Esophagus squamous epithelium (tissue), 5 donors: Measurements from ENCODE around the gene RSPO1. TPM values are rescaled to one million over a fixed set of nuclear protein-coding genes. Genes with fewer than 3 reads are reported as not detected.
"Not testable (repeated sequence)": the region's sequence is repeated elsewhere in the genome, so short reads cannot be mapped to it uniquely, and the experiment has no call there.

Experiments
- DNase-seq: peaks from one replicate; lab custom pipeline; 2025; lab: John Stamatoyannopoulos, UW
- H3K27ac ChIP-seq, 4 donors: fragments of 200-600 bp; sonication (generic); one replicate each; pipeline ENCODE4 v1.5.1; 2016 to 2019; ENCODE audit warnings: mild to moderate bottlenecking in 1 of 4
- H3K27me3 ChIP-seq, 4 donors: fragments of 200-600 bp; sonication (generic); 1 replicate in 3 of 4; 2 replicates in 1 of 4; pipeline versions ENCODE4 v1.5.1 to v1.6.0; 2017 to 2021; ENCODE audit warnings: antibody characterized with exemption in 1 of 4
- H3K36me3 ChIP-seq, 3 donors: fragments of 200-600 bp; sonication (generic); one replicate each; pipeline ENCODE4 v1.5.1; 2016 to 2019
- H3K4me1 ChIP-seq, 3 donors: fragments of 200-600 bp; sonication (generic); one replicate each; pipeline ENCODE4 v1.5.1; 2017 to 2019
- H3K4me3 ChIP-seq, 4 donors: fragments of 200-600 bp; sonication (generic); 1 replicate in 3 of 4; 2 replicates in 1 of 4; pipeline ENCODE4 v1.5.1; 2016 to 2019; ENCODE audit warnings: mild to moderate bottlenecking in 2 of 4, moderate library complexity in 1 of 4
- H3K9me3 ChIP-seq, 3 donors: fragments of 200-600 bp; sonication (generic); one replicate each; pipeline ENCODE4 v1.5.1; 2016 to 2019
- POLR2A ChIP-seq, 4 donors: fragments of 450-650 bp; IDR thresholded peaks; one replicate each; pipeline ENCODE4 v1.6.1; 2017; ENCODE audit warnings: antibody characterized with exemption in 4 of 4, mild to moderate bottlenecking in 4 of 4, moderate library complexity in 3 of 4
- WGBS, 2 donors: methylation state at CpG; one replicate each; pipeline ENCODE4 v1.1.5; 2018; 5-methylcytosine and 5-hydroxymethylcytosine counted together
- intact Hi-C: fragments of 100-400 bp; cut with DNase I; formaldehyde crosslinking; loops from one replicate; pipeline ENCODE4 v1.15.0; 2022
- total RNA-seq, 4 donors: library from RNA; depleted of rRNA; stranded (reverse); fragments of >200 nt; gene quantifications; one replicate each; pipeline ENCODE4 v1.1.0, GENCODE V29; 2016
- TF ChIP-seq, protein P1 (sequence below), 6 experiments: fragments of 450-650 bp in 4 of 6; fragments of 200-600 bp in 2 of 6; sonication (generic) in 2 of 6; IDR thresholded peaks; one replicate each; pipeline ENCODE4 v1.5.1; 2016 to 2019; ENCODE audit warnings: antibody characterized with exemption in 6 of 6, mild to moderate bottlenecking in 4 of 6, moderate library complexity in 4 of 6
- donor health status: DM: yes; HTN: yes; CAD: no.

Gene RSPO1
- total RNA-seq, 4 donors from 2014 or later = 0.49 to 6.1 (median 2.4) TPM

GRCh38 chr1:37588939-37589338 lies 45.8 kb downstream of the RSPO1 start:
- Histone ChIP-seq H3K27me3 (no peaks in the 10 kb centered on the region), H3K4me1 (peaks cover 0 to 10% (median under 1%) of the 10 kb centered on the region in 3 donors), H3K4me3 (no peak overlapping the region), H3K36me3 (peaks cover 9 to 99% (median 39%) of the 10 kb centered on the region in 3 donors), H3K9me3 (no peaks in the 10 kb centered on the region), H3K27ac (no peak overlapping the region)
- 84 to 90% methylated on average over 2 of the region's 2 CpGs for WGBS, 2 donors
- intact Hi-C loops = no loop called here
- DNase-seq = no peak
- TF ChIP-seq, protein P1, sequence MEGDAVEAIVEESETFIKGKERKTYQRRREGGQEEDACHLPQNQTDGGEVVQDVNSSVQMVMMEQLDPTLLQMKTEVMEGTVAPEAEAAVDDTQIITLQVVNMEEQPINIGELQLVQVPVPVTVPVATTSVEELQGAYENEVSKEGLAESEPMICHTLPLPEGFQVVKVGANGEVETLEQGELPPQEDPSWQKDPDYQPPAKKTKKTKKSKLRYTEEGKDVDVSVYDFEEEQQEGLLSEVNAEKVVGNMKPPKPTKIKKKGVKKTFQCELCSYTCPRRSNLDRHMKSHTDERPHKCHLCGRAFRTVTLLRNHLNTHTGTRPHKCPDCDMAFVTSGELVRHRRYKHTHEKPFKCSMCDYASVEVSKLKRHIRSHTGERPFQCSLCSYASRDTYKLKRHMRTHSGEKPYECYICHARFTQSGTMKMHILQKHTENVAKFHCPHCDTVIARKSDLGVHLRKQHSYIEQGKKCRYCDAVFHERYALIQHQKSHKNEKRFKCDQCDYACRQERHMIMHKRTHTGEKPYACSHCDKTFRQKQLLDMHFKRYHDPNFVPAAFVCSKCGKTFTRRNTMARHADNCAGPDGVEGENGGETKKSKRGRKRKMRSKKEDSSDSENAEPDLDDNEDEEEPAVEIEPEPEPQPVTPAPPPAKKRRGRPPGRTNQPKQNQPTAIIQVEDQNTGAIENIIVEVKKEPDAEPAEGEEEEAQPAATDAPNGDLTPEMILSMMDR (IDR thresholded peaks at IDR 0.05) = no peak
- no peak for TF ChIP-seq POLR2A (IDR thresholded peaks at IDR 0.05)

DNA sequence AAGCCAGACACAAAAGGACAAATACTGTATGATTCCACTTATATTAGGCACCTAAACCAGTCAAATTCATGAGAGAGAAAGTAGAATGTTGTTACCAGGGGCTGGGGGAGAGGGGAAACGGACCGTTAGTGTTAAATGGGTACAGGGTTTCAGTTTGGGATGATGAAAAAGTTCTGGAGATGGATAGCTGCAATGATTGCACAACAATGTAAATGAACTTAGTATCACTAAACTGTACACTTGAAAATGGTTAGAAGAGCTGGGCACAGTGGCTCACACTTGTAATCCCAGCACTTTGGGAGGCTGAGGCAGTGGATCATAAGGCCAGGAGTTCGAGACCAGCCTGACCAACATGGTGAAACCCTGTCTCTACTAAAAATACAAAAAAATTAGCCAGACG lies 50.1 kb downstream of the RSPO1 start:
- intact Hi-C loops, H3K4me3 ChIP-seq, H3K9me3 ChIP-seq, H3K27me3 ChIP-seq, H3K27ac ChIP-seq, DNase-seq, H3K4me1 ChIP-seq: not testable (repeated sequence)
- WGBS, 2 donors = 88 to 89% methylated on average over 4 of the region's 4 CpGs
- H3K36me3 ChIP-seq = peaks cover 9 to 100% (median 31%) of the 10 kb centered on the region in 3 donors

- no peak overlapping the region for H3K27ac ChIP-seq
Measured at GRCh38 chr1:37575692-37576091, 59.0 kb downstream of the RSPO1 start.

GRCh38 chr1:37574834-37575480 lies 59.7 kb downstream of the RSPO1 start:
- intact Hi-C loops = no loop called here
- DNase-seq = no peak
- TF ChIP-seq POLR2A (IDR thresholded peaks at IDR 0.05) = no peak
- TF ChIP-seq, protein P1 (IDR thresholded peaks at IDR 0.05) = no peak
- WGBS, 2 donors = 52 to 67% methylated on average over 7 of the region's 7 CpGs
- Histone ChIP-seq H3K9me3 (no peaks in the 10 kb centered on the region), H3K4me1 (no peaks in the 10 kb centered on the region), H3K36me3 (peaks cover 9 to 100% (median 50%) of the 10 kb centered on the region in 3 donors), H3K4me3 (no peak overlapping the region), H3K27me3 (no peaks in the 10 kb centered on the region), H3K27ac (no peak overlapping the region)

More at GRCh38 chr1:37575692-37576091, 59.0 kb downstream of the RSPO1 start:
- no peak for DNase-seq
- WGBS, 2 donors = 82 to 92% methylated on average over 5 of the region's 5 CpGs
- no peak overlapping the region for H3K4me3 ChIP-seq
- H3K27me3 ChIP-seq = no peaks in the 10 kb centered on the region
- no peak for TF ChIP-seq POLR2A (IDR thresholded peaks at IDR 0.05)
- TF ChIP-seq, protein P1 (IDR thresholded peaks at IDR 0.05) = no peak
- H3K4me1 ChIP-seq = no peaks in the 10 kb centered on the region
- intact Hi-C loops = no loop called here
- H3K9me3 ChIP-seq = no peaks in the 10 kb centered on the region
- H3K36me3 ChIP-seq = peaks cover 9 to 100% (median 54%) of the 10 kb centered on the region in 3 donors

DNA sequence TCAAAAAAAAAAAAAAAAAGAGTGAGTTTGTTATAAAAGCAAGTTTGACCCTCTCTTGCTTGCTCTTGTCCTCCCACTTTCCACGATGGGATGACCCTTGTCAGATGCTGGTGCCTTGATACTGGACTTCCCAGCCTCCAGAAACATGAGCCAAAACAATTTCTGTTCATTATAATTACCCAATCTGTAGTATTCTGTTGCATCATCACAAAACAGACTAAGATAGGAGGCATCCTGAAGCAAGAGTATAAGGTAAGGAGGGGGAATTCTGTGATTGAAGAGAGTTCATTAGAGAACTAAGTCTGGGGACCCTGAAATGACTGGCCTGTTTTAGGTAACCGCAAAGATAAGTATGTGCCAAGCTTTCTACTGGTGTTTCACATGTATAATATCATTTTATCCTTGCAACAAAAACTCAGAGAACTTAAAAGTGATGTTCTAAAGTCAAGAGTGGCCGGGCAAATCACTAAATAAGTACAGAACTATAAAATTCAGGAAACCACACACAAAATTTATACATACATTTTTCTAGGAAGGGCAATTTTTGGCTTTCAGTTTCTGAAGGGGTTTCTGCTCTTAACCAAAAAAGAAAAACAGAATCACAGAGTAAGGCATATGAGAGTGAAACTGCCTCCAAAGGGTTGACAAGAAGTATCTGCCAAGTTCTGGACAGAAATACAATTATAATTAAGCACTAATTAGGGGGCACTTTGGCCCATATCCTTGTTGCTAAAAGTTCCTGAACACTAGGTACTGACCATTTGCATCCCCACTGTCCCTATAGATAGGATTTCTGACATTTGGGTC lies 64.0 kb downstream of the RSPO1 start:
- Histone ChIP-seq H3K27ac (no peak overlapping the region), H3K9me3 (no peaks in the 10 kb centered on the region), H3K4me3 (no peak overlapping the region), H3K27me3 (no peaks in the 10 kb centered on the region), H3K4me1 (no peaks in the 10 kb centered on the region), H3K36me3 (peaks cover 9 to 100% (median 65%) of the 10 kb centered on the region in 3 donors)
- 87 to 89% methylated on average over 3 of the region's 3 CpGs for WGBS, 2 donors
- intact Hi-C loops = no loop called here
- TF ChIP-seq, protein P1 (IDR thresholded peaks at IDR 0.05) = no peak
- no peak for TF ChIP-seq POLR2A (IDR thresholded peaks at IDR 0.05)
- DNase-seq = no peak
